Fibroblast of mammary gland (primary cell): ENCODE results near the gene KREMEN2.

ENCODE experiments used
- DNase-seq: peaks from one replicate; pipeline ENCODE4 v3.0.0-alpha.2; 2010; ENCODE audit warnings: low read depth
- H3K4me3 ChIP-seq: 2 replicates; pipeline ENCODE4 v1.5.1; 2011; ENCODE audit warnings: low read depth, mild to moderate bottlenecking, low read length, moderate library complexity; ENCODE audit not compliant: control insufficient read depth
- TF ChIP-seq, protein P1 (sequence below): conservative IDR thresholded peaks from 2 replicates; pipeline ENCODE4 v1.5.1; 2011; ENCODE audit warnings: low read depth, low read length, inconsistent platforms; ENCODE audit not compliant: control insufficient read depth, insufficient read depth

The KREMEN2 gene

DNA sequence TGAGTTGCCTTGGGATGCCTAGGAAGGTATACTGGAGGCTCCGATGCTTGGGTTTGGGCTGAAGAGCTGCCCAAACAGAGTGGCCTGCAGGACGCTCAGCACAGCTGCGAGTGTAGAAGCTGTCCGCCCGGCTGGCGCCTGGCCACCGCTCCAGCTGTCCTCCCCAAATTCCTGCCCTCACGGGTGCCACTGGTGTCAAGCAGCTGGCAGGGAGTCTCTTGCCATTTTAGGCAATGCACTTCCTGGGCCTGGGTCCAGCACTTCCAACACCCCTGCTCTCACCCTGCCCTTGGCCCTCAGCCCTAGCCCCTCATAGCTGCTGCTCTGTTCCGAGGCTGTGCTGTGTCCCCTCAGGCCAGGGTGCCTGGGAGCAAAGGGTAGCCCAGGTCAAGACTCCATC lies 21.4 kb downstream of the KREMEN2 start:
- no peak overlapping the region for H3K4me3 ChIP-seq
- no peak for DNase-seq
- TF ChIP-seq, protein P1, sequence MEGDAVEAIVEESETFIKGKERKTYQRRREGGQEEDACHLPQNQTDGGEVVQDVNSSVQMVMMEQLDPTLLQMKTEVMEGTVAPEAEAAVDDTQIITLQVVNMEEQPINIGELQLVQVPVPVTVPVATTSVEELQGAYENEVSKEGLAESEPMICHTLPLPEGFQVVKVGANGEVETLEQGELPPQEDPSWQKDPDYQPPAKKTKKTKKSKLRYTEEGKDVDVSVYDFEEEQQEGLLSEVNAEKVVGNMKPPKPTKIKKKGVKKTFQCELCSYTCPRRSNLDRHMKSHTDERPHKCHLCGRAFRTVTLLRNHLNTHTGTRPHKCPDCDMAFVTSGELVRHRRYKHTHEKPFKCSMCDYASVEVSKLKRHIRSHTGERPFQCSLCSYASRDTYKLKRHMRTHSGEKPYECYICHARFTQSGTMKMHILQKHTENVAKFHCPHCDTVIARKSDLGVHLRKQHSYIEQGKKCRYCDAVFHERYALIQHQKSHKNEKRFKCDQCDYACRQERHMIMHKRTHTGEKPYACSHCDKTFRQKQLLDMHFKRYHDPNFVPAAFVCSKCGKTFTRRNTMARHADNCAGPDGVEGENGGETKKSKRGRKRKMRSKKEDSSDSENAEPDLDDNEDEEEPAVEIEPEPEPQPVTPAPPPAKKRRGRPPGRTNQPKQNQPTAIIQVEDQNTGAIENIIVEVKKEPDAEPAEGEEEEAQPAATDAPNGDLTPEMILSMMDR, result no peak

DNA sequence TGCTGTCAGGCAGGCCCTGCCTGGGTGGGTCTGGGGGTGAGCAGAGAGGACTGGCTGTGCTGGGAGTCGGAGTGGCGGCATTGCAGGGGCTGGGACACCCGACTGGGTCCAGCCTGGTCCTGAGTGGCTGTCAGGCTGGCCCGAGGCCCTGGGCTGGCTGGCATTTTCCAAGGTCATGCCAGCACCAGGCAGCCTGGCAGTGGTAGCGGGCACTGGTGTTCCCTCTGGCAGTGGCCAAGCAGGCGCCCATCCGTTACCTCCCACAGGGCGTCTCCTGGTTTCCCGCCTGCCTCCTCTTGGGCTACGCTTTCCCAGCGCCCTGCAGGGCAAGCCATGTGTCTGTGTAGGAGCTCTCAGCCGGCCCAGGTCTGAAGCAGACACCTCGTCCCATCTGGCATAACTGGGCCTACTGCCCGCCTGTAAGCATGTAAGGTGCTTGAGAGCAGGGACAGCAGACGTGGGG lies 21.8 kb downstream of the KREMEN2 start:
- no peak overlapping the region for H3K4me3 ChIP-seq
- DNase-seq, result no peak
- TF ChIP-seq, protein P1, result no peak

DNA sequence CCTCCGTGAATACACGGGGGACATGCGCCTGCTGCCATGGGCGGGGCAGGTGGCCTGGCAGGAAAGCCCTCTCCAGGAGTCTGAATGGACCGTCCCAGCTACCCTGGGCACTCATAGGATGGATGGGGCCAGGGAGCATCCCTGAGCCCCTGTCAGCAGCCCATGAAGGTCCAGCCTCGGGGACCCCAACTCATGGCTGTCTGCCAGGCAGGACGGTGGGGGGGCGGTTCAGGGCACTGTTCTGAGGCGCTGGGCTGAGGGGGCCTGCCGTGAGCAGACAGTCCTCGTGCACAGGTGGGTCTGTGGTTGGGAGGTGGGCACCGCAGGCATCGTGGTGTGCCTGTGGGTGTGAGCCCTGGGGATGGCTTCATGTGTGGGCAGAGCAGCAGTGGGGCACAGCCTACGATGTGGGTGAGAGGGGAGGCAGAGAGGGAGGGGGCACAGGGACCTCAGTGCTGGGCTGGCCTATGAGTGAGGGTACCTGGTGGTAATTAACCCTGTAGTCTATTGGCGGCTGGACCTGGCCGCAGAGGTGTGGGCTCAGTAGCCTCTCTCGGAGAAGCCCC lies 22.6 kb downstream of the KREMEN2 start:
- no peak for DNase-seq
- TF ChIP-seq, protein P1, result no peak
- H3K4me3 ChIP-seq, result no peak overlapping the region

DNA sequence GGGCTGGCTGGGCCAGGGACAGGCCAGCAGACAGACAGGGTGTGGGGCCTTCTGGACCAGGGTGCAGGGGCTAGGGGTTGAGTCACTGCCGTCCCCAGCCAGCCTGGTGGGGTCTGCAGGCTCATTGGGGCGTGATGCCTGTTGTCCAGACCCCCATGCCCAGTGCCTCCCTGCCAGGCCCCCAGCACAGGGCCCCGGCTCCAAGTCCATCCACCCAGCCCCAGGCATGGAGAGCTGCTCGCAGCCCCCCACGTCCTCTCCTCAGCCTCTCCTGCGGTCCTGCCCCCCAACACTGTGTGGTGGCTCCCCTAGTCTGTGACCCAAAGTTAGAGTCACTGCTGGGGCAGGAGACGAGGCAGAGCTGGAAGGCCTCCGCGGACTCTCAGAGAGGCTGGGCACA lies 23.2 kb downstream of the KREMEN2 start:
- DNase-seq, result no peak
- H3K4me3 ChIP-seq, result no peak overlapping the region
- TF ChIP-seq, protein P1, result no peak

DNA sequence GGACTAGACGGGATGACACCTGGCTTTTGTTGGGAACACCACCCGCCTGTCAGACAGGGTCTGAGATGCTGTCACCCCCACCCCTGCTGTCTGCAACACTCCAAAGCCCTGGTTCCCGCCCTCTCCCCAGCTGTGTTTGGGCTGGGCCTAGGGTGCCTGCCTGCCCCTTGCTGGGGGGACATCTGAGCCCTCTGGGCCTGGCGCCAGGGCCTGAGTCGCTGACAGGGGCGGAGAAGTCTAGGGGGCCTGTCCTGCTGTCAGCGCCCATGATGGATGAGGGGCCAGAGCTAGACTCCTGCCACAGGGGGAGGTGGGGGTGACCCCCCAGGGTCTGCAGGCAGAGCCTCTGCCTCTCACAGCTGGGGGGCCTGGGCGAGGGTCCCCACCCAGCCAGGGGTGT lies 23.8 kb downstream of the KREMEN2 start:
- TF ChIP-seq, protein P1, result no peak
- no peak overlapping the region for H3K4me3 ChIP-seq
- DNase-seq, result no peak

DNA sequence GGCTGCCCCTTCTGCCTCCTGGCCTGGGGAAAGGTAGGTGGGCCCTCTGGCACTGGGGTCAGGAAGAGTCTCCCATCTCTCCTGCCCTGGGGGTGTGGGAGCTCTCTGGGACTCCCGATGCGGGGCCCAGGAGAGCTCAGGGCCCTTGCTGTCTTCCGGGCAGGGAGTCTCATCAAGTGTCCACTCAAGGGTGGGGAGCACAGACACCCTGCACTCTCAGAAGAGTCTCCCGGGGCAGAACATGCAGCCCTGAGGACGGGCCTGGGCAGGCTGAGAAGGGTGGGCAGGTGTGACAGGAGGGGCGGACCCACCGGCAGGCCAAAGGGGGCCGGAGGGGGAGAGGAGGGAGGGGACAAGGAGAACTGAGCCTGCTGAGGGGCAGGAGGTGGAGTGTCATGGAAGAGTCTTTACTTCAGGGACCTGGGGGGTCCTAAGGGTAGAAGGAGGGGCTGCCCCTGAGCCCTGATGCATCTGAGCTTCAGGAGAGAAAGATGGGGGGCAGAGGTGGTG lies 24.6 kb downstream of the KREMEN2 start:
- no peak overlapping the region for H3K4me3 ChIP-seq
- TF ChIP-seq, protein P1, result no peak
- no peak for DNase-seq
